ENCODE measurements around the gene PNPLA7.

Gene PNPLA7

GRCh38 chr9:137447722-137448601 is 102.2 kb downstream of the PNPLA7 start:
- no peak for DNase-seq

DNA sequence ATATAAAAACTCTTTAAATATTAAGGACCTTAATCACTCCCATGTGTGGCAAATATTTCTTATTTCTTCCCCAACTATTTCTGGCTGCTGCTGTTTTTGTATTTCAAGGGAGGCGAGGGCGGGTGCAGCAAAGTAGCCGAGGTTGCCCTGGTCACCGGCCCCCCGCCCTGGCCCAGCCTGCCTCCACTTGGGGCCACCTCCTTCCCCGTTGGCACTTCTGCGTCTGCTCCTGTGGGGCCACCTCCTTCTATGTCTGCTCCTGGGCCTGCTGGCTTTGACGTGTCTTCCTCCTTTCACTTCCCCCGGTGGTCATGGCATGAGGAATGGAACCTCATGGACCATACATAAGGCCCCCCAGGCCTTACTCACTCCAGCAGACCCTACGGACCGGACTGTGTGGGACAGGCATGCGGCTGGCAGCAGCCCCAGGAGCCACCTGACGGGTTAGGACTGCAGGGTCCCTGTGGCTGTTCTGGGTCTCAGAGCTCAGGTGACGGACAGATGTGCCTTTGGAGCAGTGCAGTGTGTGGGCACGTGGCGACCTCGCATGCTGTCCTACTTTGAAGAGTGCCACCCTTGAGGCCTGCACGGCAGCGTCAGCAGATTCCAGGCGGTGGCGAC is 103.2 kb downstream of the PNPLA7 start:
- DNase-seq = no peak

- DNase-seq = no peak
These were observed 104.2 kb downstream of the PNPLA7 start for GRCh38 chr9:137445930-137446431.

DNA sequence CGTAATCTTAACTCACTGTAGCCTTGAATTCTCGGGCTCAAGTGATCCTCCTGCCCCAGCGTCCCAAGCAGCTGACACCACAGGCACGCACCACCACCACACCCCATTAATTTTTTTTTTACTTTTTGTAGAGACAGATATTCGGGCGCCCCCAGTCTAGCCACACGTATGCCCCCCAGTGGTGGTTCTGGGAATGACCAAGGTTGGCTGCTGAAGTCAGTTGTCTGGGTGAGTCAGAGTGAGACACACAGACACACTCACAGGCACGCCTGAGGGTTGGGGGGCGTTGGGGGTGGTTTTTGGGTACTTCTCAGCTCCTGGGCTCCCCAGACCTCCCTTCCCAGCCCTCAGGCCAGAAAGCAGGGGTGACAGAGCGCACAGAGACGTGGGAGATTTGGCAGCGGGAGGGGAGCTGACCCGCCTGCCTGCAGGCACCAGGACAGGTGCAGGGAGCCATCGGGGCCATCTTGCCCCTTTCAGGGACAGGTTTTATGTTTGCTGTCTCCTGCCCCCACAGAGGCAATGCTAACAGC is 104.9 kb downstream of the PNPLA7 start:
- peak; percentile 16 for DNase-seq

DNA sequence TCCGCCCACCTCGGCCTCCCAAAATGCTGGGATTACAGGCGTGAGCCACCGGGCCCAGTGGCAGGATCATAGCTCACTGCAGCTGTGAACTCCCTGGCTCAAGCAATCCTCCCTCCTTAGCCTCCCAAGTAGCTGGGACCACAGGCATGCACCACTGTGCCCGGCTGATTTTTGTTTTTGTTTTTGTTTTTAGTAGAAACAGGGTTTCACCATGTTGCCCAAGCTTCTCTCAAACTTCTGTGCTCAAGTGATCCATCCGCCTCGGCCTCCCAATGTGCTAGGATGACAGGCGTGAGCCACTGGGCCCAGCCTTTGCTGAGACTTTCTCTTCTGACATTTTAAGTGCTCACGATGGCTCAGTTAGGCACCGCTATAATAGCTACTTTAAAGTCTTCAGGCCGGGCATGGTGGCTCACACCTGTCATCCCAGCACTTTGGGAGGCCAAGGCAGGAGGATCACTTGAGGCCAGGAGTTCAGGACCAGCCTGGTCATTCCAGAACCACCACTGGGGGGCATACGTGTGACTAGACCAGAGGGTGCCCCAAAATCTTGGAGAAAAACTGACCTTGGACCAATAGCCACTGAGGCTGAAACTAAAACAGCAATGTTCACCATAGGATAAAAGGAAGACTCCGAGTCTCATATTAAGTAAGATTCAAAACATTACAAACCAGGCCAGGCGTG is 106.0 kb downstream of the PNPLA7 start:
- DNase-seq = no peak

- DNase-seq = no peak
These were observed 108.3 kb downstream of the PNPLA7 start for GRCh38 chr9:137441935-137442321.

DNA sequence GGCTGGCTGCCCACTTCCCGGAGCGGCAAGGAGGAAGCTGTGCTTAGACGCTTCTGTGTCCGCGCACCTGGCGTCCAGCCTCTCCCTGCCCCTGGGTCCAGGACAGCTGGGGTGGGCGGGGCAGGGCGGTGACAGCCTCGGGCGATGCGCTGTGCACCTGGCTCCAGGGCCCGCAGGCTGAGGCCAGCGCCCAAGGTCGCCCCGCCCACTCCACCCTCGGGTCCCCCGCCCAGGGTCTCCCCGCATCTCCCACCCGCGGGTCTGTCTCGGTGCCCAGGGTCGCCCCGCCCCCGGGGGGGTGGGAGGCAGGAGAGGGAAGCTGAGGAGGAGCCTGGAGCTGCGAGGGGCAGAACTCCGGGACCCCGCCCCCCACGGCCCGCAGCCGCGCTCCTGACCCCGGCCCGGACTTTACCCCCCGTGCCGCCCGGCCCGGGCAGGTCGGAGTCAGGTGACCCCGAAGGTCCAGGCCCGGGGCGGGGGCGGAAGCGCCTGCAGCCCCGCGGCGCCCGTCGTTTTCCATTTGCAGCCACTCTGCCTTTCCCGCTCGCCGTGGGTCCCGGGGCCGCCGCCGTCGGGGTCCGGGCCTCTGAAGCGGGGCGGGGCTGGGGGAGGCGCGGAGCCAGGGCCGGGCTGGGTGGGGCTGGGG is 108.8 kb downstream of the PNPLA7 start, which contains the start of gene ENTPD8:
Gene ENTPD8, minus strand, starts transcription at position 69 of the 646 bp plus-strand sequence. CDS start 3,072 bp downstream, outside the sequence.
- DNase-seq = no peak

GRCh38 chr9:137439158-137439714 is 111.0 kb downstream of the PNPLA7 start:
- DNase-seq = no peak

DNA sequence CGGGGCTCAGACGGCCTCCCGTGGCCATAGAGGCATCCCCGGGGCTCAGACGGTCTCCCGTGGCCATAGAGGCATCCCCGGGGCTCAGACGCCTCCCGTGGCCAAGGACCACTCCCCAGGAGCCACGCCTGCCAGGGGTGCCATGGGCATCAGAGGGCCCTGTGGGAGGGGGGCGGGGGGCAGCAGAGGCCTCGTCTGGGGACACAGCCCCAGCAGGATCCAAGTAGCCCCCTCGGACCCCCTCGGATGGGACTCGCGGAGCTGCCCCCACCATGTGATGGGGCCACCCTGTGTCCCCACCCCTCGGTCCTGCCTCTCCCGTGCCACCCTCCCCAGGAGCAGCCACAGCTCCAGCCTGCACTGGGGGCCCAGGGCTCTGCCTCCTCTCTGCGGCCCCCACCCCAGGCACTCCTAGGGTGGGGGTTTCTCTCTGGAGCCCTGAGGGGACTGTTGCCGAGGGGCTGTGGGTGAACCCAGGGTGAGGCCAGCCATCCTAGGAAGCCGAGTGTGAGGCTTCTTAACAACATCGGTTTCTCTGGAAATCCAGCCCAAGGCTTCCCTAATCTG is 111.5 kb downstream of the PNPLA7 start:
- no peak for DNase-seq

- no peak for DNase-seq
These were observed 112.3 kb downstream of the PNPLA7 start for GRCh38 chr9:137437691-137438590.

DNA sequence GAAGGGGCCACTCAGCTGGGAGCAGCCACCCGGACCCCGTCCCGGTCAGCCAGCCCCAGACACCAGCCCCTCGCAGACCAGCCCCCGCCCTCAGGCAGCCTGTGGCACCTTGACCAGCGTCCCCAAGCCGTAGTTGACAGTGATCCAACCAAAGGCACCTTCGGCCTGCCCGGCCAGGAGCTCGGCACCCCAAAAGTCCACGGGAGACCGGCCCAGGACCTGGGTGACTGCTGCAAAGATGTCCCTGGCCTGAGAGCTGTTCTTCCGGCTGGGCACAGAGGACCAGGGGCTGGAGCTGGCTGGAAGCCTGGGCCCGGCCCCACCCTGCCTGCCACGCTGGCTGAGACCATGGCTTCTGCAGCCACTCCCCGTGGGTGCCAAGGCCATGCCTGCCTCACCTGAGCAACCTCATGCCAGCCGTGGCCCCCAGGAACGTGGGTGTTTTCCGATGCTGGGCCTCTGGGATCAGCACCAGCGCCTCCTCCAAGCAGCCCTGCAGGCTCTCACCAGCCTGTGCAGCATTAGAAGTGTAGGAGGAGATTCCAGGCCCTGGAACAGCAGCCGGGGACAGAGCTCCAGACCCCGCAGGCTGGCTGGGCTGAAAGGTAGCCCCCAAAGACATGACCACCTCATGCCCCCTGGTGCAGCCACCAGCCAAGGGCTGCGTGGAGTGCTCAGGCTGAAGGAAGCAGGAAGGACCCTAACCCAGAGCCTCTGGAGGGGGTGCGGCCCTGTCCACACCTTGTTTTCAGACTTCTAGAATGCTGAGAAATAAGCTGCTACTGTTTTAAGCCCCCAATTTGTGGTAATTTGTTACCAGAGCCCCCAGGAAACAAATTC is 113.2 kb downstream of the PNPLA7 start:
- DNase-seq = no peak

DNA sequence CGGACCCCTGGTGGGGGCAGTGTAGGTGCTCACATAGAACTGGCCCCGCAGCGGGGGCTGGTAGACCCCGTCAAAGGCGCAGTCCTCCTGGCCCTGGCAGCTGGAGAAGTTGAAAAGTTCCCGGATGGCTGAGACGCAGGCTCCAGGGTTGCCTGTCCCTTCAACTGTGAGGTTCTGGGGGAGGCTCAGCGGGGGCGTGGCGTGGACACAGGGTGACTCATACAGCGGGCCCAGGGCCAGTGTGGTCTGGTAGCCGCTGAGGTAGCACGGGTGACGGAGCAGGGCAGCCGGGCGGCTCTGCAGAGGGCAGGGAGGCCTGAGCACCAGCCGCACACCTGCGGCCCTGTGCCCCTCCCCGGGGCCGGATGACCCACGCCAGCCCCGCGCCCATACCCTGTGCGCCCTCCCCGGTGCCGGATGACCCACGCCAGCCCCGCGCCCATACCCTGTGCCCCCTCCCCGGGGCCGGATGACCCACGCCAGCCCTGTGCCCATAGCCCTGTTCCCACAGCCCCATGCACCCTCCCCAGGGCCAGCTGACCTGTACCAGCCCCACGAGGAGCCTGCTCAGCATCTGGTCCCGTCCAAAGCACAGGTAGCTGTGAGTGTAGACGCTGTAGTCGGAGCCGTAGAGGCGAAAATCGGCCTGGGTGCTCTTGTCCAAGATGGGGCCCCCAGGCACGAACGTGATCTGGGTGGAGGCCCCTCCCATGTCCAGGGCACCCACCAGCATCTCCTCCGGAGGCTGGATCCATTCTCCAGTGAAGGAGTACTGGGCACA is 114.0 kb downstream of the PNPLA7 start:
- no peak for DNase-seq

GRCh38 chr9:137435381-137435891 is 114.8 kb downstream of the PNPLA7 start:
- DNase-seq = no peak

DNA sequence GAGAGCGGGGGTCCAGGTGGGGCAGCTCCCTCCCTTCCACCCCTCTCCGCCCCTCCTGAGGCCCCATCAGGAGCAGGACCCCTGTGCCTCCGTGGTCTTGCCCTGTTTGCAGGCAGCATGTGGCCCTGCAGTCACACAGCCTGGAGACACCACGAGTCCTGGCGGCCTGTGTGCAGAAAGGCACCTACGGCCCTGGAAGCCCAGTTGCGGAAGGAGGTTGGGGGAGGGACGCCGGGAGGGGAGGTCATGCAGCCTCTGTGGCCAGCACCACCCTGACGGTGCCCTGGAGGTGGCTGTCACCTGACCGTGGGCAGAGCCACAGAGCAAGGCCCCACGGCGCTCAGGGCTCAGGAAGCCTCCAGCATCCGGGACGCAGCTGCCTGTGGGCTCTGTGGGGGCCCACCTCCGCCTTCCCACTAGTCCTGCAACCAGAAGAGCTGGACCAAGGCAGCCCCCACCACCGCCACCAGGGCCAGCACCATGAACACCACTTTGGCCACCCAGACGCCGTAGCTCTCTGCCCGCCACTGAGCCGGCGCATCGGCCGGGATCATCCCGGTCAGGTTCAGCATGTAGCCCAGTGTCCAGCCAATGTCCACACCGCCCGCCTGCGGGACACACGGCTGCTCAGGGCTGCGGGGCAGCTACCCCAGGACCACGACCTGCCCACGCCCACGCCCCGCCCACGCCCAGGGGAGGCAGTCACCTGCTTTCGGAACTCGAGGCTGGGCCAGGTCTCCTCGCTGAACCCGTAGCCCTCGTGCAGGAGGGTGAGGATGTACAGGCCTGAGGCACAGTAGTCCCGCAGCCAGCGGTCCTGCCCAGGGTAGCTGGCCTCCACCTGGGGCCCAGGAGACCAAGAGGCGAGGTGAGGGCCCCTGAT is 115.5 kb downstream of the PNPLA7 start:
- DNase-seq = no peak

- DNase-seq = no peak
These were observed 116.2 kb downstream of the PNPLA7 start for GRCh38 chr9:137433916-137434431.

GRCh38 chr9:137433349-137433915 is 116.8 kb downstream of the PNPLA7 start:
- DNase-seq = no peak

DNA sequence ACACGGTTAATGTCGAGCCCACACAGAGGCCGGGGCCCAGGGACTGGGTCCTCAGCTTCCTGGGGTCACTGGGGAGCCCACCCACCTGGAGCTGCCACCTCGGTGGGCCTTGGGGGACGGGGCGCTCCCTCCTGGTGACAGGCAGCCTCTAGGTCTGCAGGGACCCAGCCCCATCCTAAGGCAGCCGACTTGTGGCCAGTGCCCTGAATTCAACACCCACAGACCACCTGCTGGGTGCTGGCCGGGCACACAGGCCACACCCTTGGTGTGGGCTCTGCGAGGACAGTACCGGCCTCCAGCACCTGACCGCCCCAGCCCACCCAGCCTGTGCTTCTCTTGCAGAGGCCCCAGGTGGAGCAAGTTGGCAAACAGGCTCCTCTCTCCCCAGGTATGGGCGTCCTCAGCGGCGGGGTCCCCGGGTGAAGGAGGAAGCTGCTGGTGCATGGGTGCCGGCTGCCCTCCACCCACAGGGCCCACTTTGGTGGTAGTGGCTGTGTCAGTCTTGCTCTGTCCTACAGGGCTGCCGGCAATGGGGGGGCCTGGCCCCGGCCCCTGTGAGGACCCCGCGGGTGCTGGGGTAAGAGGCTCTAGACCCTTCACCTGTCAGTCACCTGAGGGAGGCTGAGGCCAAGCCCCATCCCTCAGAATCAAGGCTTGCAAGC is 117.4 kb downstream of the PNPLA7 start:
- no peak for DNase-seq
